Right lobe of liver (tissue), 6 donors: ENCODE measurements around the gene SLC30A5. TPM values are rescaled to one million over a fixed set of nuclear protein-coding genes. Genes with fewer than 3 reads are reported as not detected.
"Not testable (repeated sequence)": the region's sequence is repeated elsewhere in the genome, so short reads cannot be mapped to it uniquely, and the experiment has no call there.

Experiments used
- ATAC-seq, 4 donors: fragments of 200-7000 bp; cut with Tn5 transposase; one replicate each; pipeline ENCODE4 v1.9.1; 2020; ENCODE audit warnings: mild to moderate bottlenecking in 4 of 4, moderate library complexity in 4 of 4
- DNase-seq, 3 donors: peaks; one replicate each; pipeline ENCODE4 v3.0.0-alpha.2; 2020
- H3K27ac ChIP-seq, 3 donors: fragments of 200-600 bp; one replicate each; pipeline ENCODE4 v1.8.0; 2022
- H3K27me3 ChIP-seq, 2 donors: fragments of 200-600 bp; one replicate each; pipeline ENCODE4 v1.8.0; 2022
- H3K36me3 ChIP-seq, 4 donors: fragments of 200-600 bp; sonication (generic) in 1 of 4; one replicate each; pipeline versions ENCODE4 v1.5.1 to v1.8.0; 2017 to 2022; ENCODE audit warnings: control low read depth in 1 of 4
- H3K4me1 ChIP-seq, 4 donors: fragments of 200-600 bp; sonication (generic) in 1 of 4; one replicate each; pipeline versions ENCODE4 v1.5.1 to v1.8.0; 2017 to 2022; ENCODE audit warnings: control low read depth in 1 of 4
- H3K4me3 ChIP-seq, 3 donors: fragments of 200-600 bp; one replicate each; pipeline ENCODE4 v1.8.0; 2022
- H3K9me3 ChIP-seq, 4 donors: fragments of 200-600 bp; sonication (generic) in 1 of 4; one replicate each; pipeline versions ENCODE4 v1.5.1 to v1.8.0; 2017 to 2022; ENCODE audit warnings: control low read depth in 1 of 4
- CTCF ChIP-seq, 4 donors: fragments of 200-600 bp in 3 of 4; fragments of 450-650 bp in 1 of 4; IDR thresholded peaks; one replicate each; pipeline versions ENCODE4 v1.5.1 to v1.8.0; 2016 to 2022; ENCODE audit warnings: antibody characterized with exemption in 4 of 4, mild to moderate bottlenecking in 2 of 4
- POLR2A ChIP-seq: fragments of 450-650 bp; IDR thresholded peaks from one replicate; pipeline ENCODE4 v1.6.1; 2017; ENCODE audit warnings: antibody characterized with exemption, mild to moderate bottlenecking
- WGBS: methylation state at CpG from one replicate; pipeline ENCODE4 v1.1.6; 2018; ENCODE audit warnings: low coverage, low lambda C conversion rate; ENCODE audit not compliant: insufficient coverage; ENCODE audit errors: missing lambda C conversion rate; 5-methylcytosine and 5-hydroxymethylcytosine counted together
- intact Hi-C, 2 donors: fragments of 100-400 bp; cut with DNase I; formaldehyde crosslinking; loops; one replicate each; pipeline versions ENCODE4 v1.11.2 to v1.14.1; 2022
- total RNA-seq, 6 experiments: library from RNA; depleted of rRNA in 2 of 6; stranded (reverse); fragments of >200 nt in 2 of 6; fragmentation: NEBNext Ultra II Directional in 3 of 6; extraction: Animal tissue kit (Norgen Biotek cat#: 25700) in 3 of 6; gene quantifications; one replicate each; pipeline versions ENCODE4 v1.1.0 to v1.2.4, GENCODE V29; 2016 to 2023
- donor health status: DM: no; HTN: yes; CAD: no.
- donor health status: DM: no; HTN: no; CAD: no.
- donor health status: DM: no; HTN: no; CAD: no.
- donor health status: DM: no; HTN: yes; CAD: no.
- donor health status: DM: no; HTN: yes; CAD: no.

Gene SLC30A5
- total RNA-seq, 6 experiments from 2014 or later, result 18.7 to 29.4 (median 23.4) TPM

DNA sequence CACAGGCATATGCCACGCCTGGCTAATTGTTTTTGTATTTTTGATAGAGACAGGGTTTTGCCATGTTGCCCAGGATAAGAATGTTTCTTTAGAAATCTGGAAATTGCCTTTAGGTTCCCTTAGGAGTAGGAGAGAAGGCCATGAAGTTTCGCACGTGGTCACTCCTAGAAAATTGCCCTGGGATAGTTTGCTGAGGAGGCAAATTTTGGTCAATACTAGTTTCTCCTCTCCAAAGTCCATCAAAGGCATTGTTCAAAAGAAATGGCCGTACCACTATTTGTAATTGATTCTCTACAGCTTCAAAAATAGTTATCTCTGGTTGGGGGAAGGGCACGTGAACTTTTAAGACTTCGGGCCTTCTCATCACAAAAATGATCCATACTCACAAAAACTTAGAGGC lies 845 bp upstream of the SLC30A5 start:
- DNase-seq (no peak), ATAC-seq (no peak)
- Histone ChIP-seq H3K36me3 (no peaks in the 10 kb centered on the region), H3K27ac (no peak overlapping the region), H3K4me3 (no peak overlapping the region), H3K9me3 (no peaks in the 10 kb centered on the region), H3K4me1 (peaks cover 0 to 14% (median 5%) of the 10 kb centered on the region in 4 donors), H3K27me3 (no peaks in the 10 kb centered on the region)
- intact Hi-C loops, result no loop called here
- 81% methylated on average over 6 of the region's 6 CpGs for WGBS
- TF ChIP-seq CTCF (IDR thresholded peaks at IDR 0.05), result no peak
- TF ChIP-seq POLR2A, result no peak

GRCh38 chr5:69099302-69099701 lies 5.5 kb downstream of the SLC30A5 start:
- H3K36me3 ChIP-seq, result peaks cover 0 to 16% (median 8%) of the 10 kb centered on the region in 4 donors
- H3K9me3 ChIP-seq, result no peaks in the 10 kb centered on the region
- no peak for TF ChIP-seq POLR2A
- no peak for TF ChIP-seq CTCF (IDR thresholded peaks at IDR 0.05)
- H3K27ac ChIP-seq, result no peak overlapping the region
- DNase-seq (no peak), ATAC-seq (no peak)
- intact Hi-C loops, result no loop called here
- H3K27me3 ChIP-seq, result no peaks in the 10 kb centered on the region
- H3K4me1 ChIP-seq, result peaks cover 0 to 14% (median 5%) of the 10 kb centered on the region in 4 donors
- 95% methylated on average over 3 of the region's 3 CpGs for WGBS
- no peak overlapping the region for H3K4me3 ChIP-seq

GRCh38 chr5:69103521-69103920 lies 9.7 kb downstream of the SLC30A5 start:
- no peak for DNase-seq
- ATAC-seq, result no peak
- H3K27me3 ChIP-seq, result no peaks in the 10 kb centered on the region
- no peaks in the 10 kb centered on the region for H3K4me1 ChIP-seq
- TF ChIP-seq POLR2A (no peak), CTCF (IDR thresholded peaks at IDR 0.05) (no peak)
- no peaks in the 10 kb centered on the region for H3K9me3 ChIP-seq
- H3K36me3 ChIP-seq, result peaks cover 0 to 53% (median 17%) of the 10 kb centered on the region in 4 donors
- 83% methylated on average over 3 of the region's 3 CpGs for WGBS
- H3K27ac ChIP-seq, result no peak overlapping the region
- no peak overlapping the region for H3K4me3 ChIP-seq
- intact Hi-C loops, result no loop called here

DNA sequence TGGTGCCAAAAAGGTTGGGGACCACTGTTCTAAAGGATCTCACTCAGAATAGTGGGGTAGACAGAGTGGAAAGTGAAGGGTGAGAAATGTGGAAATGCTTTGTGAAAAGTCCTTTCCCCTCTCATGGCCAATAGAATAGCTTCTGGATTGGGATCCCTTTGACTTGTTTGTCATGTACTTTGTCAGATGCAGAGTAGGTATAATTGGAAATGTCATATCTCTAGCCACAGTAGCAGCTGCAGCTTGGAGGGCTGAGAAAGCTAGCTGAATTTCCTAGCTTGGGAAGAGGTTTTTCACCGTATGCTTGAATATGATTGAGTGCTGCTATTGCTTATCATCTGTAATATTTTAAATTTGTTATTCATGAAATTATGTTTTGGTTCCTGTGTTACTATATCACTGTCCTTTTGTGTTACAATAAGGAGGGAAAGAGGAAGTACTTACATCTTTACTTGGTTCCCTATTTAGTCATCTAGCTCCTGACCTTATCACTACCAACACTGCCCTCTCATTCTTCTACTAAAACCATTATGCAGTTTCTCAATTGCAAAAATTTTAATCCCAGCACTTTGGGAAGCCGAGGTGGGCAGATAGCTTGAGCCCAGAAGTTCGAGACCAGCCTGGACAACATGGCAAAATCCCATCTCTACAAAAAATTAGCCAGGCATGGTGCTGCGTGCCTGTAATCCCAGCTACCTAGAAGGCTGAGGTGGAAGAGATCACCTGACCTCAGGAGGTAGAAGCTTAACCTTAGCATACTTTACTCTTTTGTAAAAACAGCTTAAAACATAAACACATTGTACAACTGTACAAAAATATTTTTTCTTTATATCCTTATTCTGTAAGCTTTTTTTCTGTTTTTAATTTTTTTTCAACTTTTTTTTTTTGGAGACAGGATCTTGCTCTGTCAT lies 12.4 kb downstream of the SLC30A5 start:
- WGBS, result 65% methylated on average over 3 of the region's 4 CpGs
- Histone ChIP-seq H3K36me3 (peaks cover 0 to 64% (median 33%) of the 10 kb centered on the region in 4 donors), H3K9me3 (no peaks in the 10 kb centered on the region), H3K27me3 (no peaks in the 10 kb centered on the region), H3K27ac (no peak overlapping the region), H3K4me1 (no peaks in the 10 kb centered on the region), H3K4me3 (no peak overlapping the region)
- no peak for TF ChIP-seq CTCF (IDR thresholded peaks at IDR 0.05)
- no peak for TF ChIP-seq POLR2A
- intact Hi-C loops, result no loop called here
- ATAC-seq (peak in 1 of 4 donors; percentile 36), DNase-seq (no peak)

DNA sequence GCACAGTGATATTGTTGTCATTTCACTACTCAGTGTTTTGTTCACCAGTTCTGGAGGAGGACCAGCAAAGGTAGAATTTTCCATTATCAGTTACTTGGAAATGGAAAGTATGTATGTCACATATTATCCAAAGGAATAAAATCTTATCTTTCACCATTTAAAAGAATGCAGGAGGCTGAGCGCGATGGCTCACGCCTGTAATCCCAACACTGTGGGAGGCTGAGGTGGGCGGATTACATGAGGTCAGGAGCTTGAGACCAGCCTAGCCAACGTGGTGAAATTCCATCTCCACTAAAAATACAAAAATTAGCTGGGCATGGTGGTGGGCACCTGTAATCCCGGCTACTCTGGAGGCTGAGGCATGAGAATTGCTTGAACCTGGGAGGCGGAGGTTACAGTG lies 14.6 kb downstream of the SLC30A5 start:
- H3K36me3 ChIP-seq, result peaks cover 0 to 77% (median 35%) of the 10 kb centered on the region in 4 donors
- DNase-seq, H3K9me3 ChIP-seq, H3K4me3 ChIP-seq, H3K4me1 ChIP-seq, ATAC-seq, H3K27me3 ChIP-seq, intact Hi-C loops, H3K27ac ChIP-seq: not testable (repeated sequence)
- 91% methylated on average over 7 of the region's 7 CpGs for WGBS
